GM12878 (cell line): ENCODE measurements around the gene DIP2B. TPM values are rescaled to one million over a fixed set of nuclear protein-coding genes. Genes with fewer than 3 reads are reported as not detected.

Source experiments
- BHLHE40 ChIP-seq, 2 experiments: fragments of 450-650 bp in 1 of 2; IDR thresholded peaks; 2 replicates each; pipeline ENCODE4 v1.6.1; 2011 to 2017; ENCODE audit warnings: low read depth in 2 of 2, borderline replicate concordance in 1 of 2, improper control_type of control experiment in 1 of 2, low read length in 1 of 2, mild to moderate bottlenecking in 1 of 2
- BRCA1 ChIP-seq: IDR thresholded peaks from 2 replicates; pipeline ENCODE4 v1.6.1; 2011; ENCODE audit warnings: low read depth, low read length, improper control_type of control experiment
- NR2C2 ChIP-seq: IDR thresholded peaks from 2 replicates; pipeline ENCODE4 v1.6.1; 2011; ENCODE audit warnings: borderline replicate concordance, low read depth; ENCODE audit not compliant: control insufficient read depth, insufficient read length
- PAX5 ChIP-seq: IDR thresholded peaks from 2 replicates; pipeline ENCODE4 v1.6.1; 2011; ENCODE audit warnings: low read depth, low read length, borderline replicate concordance
- PAX8 ChIP-seq: fragments of 450-650 bp; IDR thresholded peaks from 2 replicates; pipeline ENCODE4 v1.6.1; 2017; ENCODE audit warnings: mild to moderate bottlenecking, moderate library complexity
- REST ChIP-seq: IDR thresholded peaks from 2 replicates; pipeline ENCODE4 v1.6.1; 2012; ENCODE audit warnings: mild to moderate bottlenecking, low read depth, low read length
- SMAD1 ChIP-seq: fragments of 450-650 bp; IDR thresholded peaks from 2 replicates; pipeline ENCODE4 v1.6.1; 2018; ENCODE audit warnings: mild to moderate bottlenecking, low read depth; ENCODE audit not compliant: partially characterized antibody
- SMARCA5 ChIP-seq: fragments of 450-650 bp; IDR thresholded peaks from 2 replicates; pipeline ENCODE4 v1.6.1; 2017; ENCODE audit warnings: mild to moderate bottlenecking
- SREBF2 ChIP-seq: IDR thresholded peaks from 2 replicates; pipeline ENCODE4 v1.6.1; 2012; ENCODE audit warnings: mild to moderate bottlenecking, low read length
- ZBTB40 ChIP-seq: fragments of 450-650 bp; IDR thresholded peaks from 2 replicates; pipeline ENCODE4 v1.6.1; 2016; ENCODE audit warnings: mild to moderate bottlenecking, moderate library complexity, borderline replicate concordance
- polyA plus RNA-seq, 11 experiments: library from polyadenylated mRNA; depleted of rRNA in 4 of 11; unstranded in 6 of 11; stranded (reverse) in 5 of 11; fragments of >200 nt; fragmentation: Nextera tagmentation in 4 of 11; fragmentation: Illumina TruSeq in 1 of 11; extraction: Ambion mirVana in 4 of 11; extraction: Trizol in 1 of 11; gene quantifications; 1 replicate in 1 of 11; 2 replicates in 10 of 11; pipeline versions ENCODE4 v1.2.1 to v1.2.3, GENCODE V29; 2011 to 2016; ENCODE audit warnings: inconsistent platforms in 2 of 11, missing spikeins in 2 of 11, low read depth in 1 of 11
- total RNA-seq, 4 experiments: library from RNA; depleted of rRNA in 3 of 4; stranded (reverse); fragments of >200 nt in 3 of 4; fragmentation: Illumina TruSeq in 1 of 4; extraction: Trizol in 1 of 4; gene quantifications; 2 replicates each; pipeline versions ENCODE4 v1.2.1 to v1.2.3, GENCODE V29; 2013 to 2021
- TF ChIP-seq, protein P1 (sequence below): fragments of 450-650 bp; IDR thresholded peaks from 2 replicates; pipeline ENCODE4 v1.6.1; 2017; ENCODE audit warnings: mild to moderate bottlenecking, moderate library complexity

Gene DIP2B
- total and polyA plus RNA-seq, 10 of the 15 experiments (the other 5 are each of a cell fraction or from before 2014, with no cell fraction given), result 4.5 to 30.0 (median 18.6) TPM

DNA sequence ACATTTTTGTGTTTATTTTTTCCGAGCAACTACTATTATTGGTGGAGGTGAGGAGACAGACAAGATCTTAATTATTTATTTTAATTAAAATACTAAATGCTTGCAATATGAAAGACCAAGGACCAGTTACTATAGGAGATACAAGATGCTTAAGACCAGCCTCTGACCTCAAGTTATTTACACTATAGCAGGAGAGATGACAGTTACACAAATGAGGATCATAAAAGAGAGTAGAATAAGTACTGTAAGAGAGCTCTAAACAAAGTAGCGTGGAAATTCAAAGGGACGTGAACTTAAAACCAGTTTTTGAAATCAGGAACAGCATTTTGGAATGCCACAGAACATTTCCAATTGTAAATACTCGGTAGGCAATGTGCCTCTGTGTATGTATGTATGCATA lies 131.1 kb downstream of the DIP2B start (continued):
- TF ChIP-seq REST, result no peak
- TF ChIP-seq SMARCA5, result no peak
- TF ChIP-seq PAX8, result no peak
- no peak for TF ChIP-seq PAX5
- no peak for TF ChIP-seq ZBTB40
- TF ChIP-seq SREBF2, result no peak
- TF ChIP-seq, protein P1, sequence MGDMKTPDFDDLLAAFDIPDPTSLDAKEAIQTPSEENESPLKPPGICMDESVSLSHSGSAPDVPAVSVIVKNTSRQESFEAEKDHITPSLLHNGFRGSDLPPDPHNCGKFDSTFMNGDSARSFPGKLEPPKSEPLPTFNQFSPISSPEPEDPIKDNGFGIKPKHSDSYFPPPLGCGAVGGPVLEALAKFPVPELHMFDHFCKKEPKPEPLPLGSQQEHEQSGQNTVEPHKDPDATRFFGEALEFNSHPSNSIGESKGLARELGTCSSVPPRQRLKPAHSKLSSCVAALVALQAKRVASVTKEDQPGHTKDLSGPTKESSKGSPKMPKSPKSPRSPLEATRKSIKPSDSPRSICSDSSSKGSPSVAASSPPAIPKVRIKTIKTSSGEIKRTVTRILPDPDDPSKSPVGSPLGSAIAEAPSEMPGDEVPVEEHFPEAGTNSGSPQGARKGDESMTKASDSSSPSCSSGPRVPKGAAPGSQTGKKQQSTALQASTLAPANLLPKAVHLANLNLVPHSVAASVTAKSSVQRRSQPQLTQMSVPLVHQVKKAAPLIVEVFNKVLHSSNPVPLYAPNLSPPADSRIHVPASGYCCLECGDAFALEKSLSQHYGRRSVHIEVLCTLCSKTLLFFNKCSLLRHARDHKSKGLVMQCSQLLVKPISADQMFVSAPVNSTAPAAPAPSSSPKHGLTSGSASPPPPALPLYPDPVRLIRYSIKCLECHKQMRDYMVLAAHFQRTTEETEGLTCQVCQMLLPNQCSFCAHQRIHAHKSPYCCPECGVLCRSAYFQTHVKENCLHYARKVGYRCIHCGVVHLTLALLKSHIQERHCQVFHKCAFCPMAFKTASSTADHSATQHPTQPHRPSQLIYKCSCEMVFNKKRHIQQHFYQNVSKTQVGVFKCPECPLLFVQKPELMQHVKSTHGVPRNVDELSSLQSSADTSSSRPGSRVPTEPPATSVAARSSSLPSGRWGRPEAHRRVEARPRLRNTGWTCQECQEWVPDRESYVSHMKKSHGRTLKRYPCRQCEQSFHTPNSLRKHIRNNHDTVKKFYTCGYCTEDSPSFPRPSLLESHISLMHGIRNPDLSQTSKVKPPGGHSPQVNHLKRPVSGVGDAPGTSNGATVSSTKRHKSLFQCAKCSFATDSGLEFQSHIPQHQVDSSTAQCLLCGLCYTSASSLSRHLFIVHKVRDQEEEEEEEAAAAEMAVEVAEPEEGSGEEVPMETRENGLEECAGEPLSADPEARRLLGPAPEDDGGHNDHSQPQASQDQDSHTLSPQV, result no peak
- no peak for TF ChIP-seq NR2C2
- no peak for TF ChIP-seq BHLHE40 (IDR thresholded peaks at IDR 0.05; ENCODE audit: borderline replicate concordance in 1 of 2, low read depth in 2 of 2, low read length in 1 of 2)
- no peak for TF ChIP-seq SMAD1
- TF ChIP-seq BRCA1, result no peak
